ENCODE results near the gene VTI1A.

- TF ChIP-seq EZH2phosphoT487 (IDR thresholded peaks at IDR 0.05; ENCODE audit: low read depth, severe bottlenecking, unreplicated experiment): no peak
- no peak for TF ChIP-seq EZH2 (IDR thresholded peaks at IDR 0.05; ENCODE audit: borderline replicate concordance)
Measured at GRCh38 chr10:112579578-112579977, 132.6 kb downstream of the VTI1A start.
